HepG2 (cell line): ENCODE data around the gene GNB1. TPM values are rescaled to one million over a fixed set of nuclear protein-coding genes. Genes with fewer than 3 reads are reported as not detected.

Source experiments
- ATAC-seq: fragments of 200-7000 bp; cut with Tn5 transposase; 3 replicates; pipeline ENCODE4 v1.9.1; 2020; ENCODE audit warnings: mild to moderate bottlenecking, moderate library complexity
- BruUV-seq: library from RNA; stranded (reverse); fragments of 400-500 nt; replicated peaks from 2 replicates; lab custom pipeline; 2021; lab: Mats Ljungman, UMichigan
- CTCF ChIA-PET: fragments of 300-600 bp; formaldehyde crosslinking; extraction: SDS; loops from one replicate; lab custom pipeline; 2021; ENCODE audit warnings: low total read pairs, inconsistent platforms, low intra/inter-chr PET ratio; lab: Yijun Ruan, JAX
- POLR2A ChIA-PET: fragments of 350-600 bp; sonication (Branson Sonifier 250); formaldehyde crosslinking; loops from one replicate; lab custom pipeline; 2020; ENCODE audit warnings: antibody characterized with exemption, inconsistent platforms; lab: Yijun Ruan, JAX
- DNase-seq: peaks from one replicate; pipeline ENCODE4 v3.0.0-alpha.2; 2015; ENCODE audit warnings: low spot score
- FAIRE-seq: peaks from 3 replicates; lab custom pipeline; 2011; peaks lifted over from hg19 to GRCh38; lab: Jason Lieb, UNC
- H2AFZ ChIP-seq: one replicate; pipeline ENCODE4 v1.6.1; 2011; ENCODE audit warnings: low read length, inconsistent platforms
- H3K27ac ChIP-seq: fragments of 300-600 bp; 3 replicates; pipeline ENCODE4 v1.8.0; 2011; ENCODE audit warnings: mixed run types, mild to moderate bottlenecking, mixed read lengths, low read length, inconsistent platforms; ENCODE audit not compliant: insufficient read depth; ENCODE audit errors: extremely low read length
- H3K27me3 ChIP-seq, 2 experiments: fragments of 200-600 bp in 1 of 2; 2 replicates in 1 of 2; 3 replicates in 1 of 2; pipeline versions ENCODE4 v1.6.0 to v1.8.0; 2011; ENCODE audit warnings: low read length in 2 of 2, mild to moderate bottlenecking in 2 of 2, moderate library complexity in 2 of 2, inconsistent platforms in 1 of 2; ENCODE audit not compliant: insufficient read depth in 2 of 2, control insufficient read depth in 1 of 2
- H3K36me3 ChIP-seq, 2 experiments: fragments of 200-600 bp in 1 of 2; replicated peaks in 1 of 2; 2 replicates in 1 of 2; 3 replicates in 1 of 2; pipeline versions ENCODE4 v1.5.1 to v1.8.0; 2011; ENCODE audit warnings: low read length in 2 of 2, inconsistent platforms in 1 of 2; ENCODE audit not compliant: insufficient read depth in 2 of 2, control insufficient read depth in 1 of 2
- H3K4me1 ChIP-seq: 2 replicates; pipeline ENCODE4 v1.5.1; 2012; ENCODE audit warnings: low read length, inconsistent platforms; ENCODE audit not compliant: insufficient read depth
- H3K4me2 ChIP-seq: 2 replicates; pipeline ENCODE4 v1.6.0; 2011; ENCODE audit warnings: low read depth, low read length, inconsistent platforms
- H3K4me3 ChIP-seq, 3 experiments: fragments of 200-600 bp in 1 of 3; sonication (generic), shearing (Covaris generic) in 1 of 3; replicated peaks in 1 of 3; 2 replicates each; pipeline ENCODE4 v1.5.1; 2011 to 2016; ENCODE audit warnings: low read length in 3 of 3, inconsistent platforms in 2 of 3, low read depth in 2 of 3, mild to moderate bottlenecking in 2 of 3, control low read depth in 1 of 3, mixed read lengths in 1 of 3; ENCODE audit not compliant: insufficient read depth in 1 of 3
- H3K79me2 ChIP-seq: one replicate; pipeline ENCODE4 v1.6.1; 2011; ENCODE audit warnings: low read length, inconsistent platforms; ENCODE audit not compliant: insufficient read depth
- H3K9ac ChIP-seq: 2 replicates; pipeline ENCODE4 v1.6.0; 2011; ENCODE audit warnings: mild to moderate bottlenecking, low read depth, low read length, inconsistent platforms; ENCODE audit not compliant: insufficient read depth
- H3K9me3 ChIP-seq: 2 replicates; pipeline ENCODE4 v1.5.1; 2012; ENCODE audit warnings: mild to moderate bottlenecking, low read length
- H4K20me1 ChIP-seq: 2 replicates; pipeline ENCODE4 v1.6.0; 2011; ENCODE audit warnings: inconsistent platforms, mild to moderate bottlenecking, low read length, moderate library complexity; ENCODE audit not compliant: insufficient read depth
- CREB1 ChIP-seq, 2 experiments: fragments of 450-650 bp in 1 of 2; IDR thresholded peaks; 2 replicates each; pipeline ENCODE4 v1.6.1; 2016 to 2017; ENCODE audit warnings: control low read depth in 1 of 2, mild to moderate bottlenecking in 1 of 2, missing compliant biosample characterization in 1 of 2, missing genetic modification characterization in 1 of 2
- CREM ChIP-seq, 2 experiments: sonication (generic) in 1 of 2; formaldehyde crosslinking in 1 of 2; IDR thresholded peaks; 2 replicates each; pipeline versions ENCODE4 v1.4.0 to v1.6.1; 2016 to 2020; ENCODE audit warnings: antibody characterized with exemption in 1 of 2, mild to moderate bottlenecking in 1 of 2, missing genetic modification reagents in 1 of 2
- CTCF ChIP-seq: sonication (generic); formaldehyde crosslinking; IDR thresholded peaks from 2 replicates; pipeline ENCODE4 v1.5.0; 2020; ENCODE audit warnings: mild to moderate bottlenecking, missing genetic modification reagents, moderate library complexity
- STAG1 ChIP-seq: sonication (generic); formaldehyde crosslinking; IDR thresholded peaks from 2 replicates; pipeline ENCODE4 v1.4.0; 2020; ENCODE audit warnings: missing genetic modification reagents
- WGBS: methylation state at CpG from one replicate; pipeline ENCODE4 v1.1.6; 2017; ENCODE audit warnings: low lambda C conversion rate; 5-methylcytosine and 5-hydroxymethylcytosine counted together
- in situ Hi-C: cut with HindIII; loops from 2 replicates; pipeline ENCODE4 v1.10.0; 2017; ENCODE audit warnings: low pct_unique_long_range_greater_than_20kb; ENCODE audit not compliant: extremely low pct_ligation_motif_present
- intact Hi-C: fragments of 100-400 bp; cut with micrococcal nuclease; formaldehyde crosslinking; loops from one replicate; pipeline ENCODE4 v1.10.0; 2022; ENCODE audit not compliant: unreplicated experiment
- polyA plus RNA-seq, 8 experiments: library from polyadenylated mRNA; depleted of rRNA in 3 of 8; stranded (reverse) in 7 of 8; unstranded in 1 of 8; fragments of >200 nt; fragmentation: Illumina TruSeq in 4 of 8; extraction: Trizol in 4 of 8; gene quantifications; 2 replicates each; pipeline versions ENCODE4 v1.2.1 to v1.2.3, GENCODE V29; 2011 to 2016; ENCODE audit warnings: low read depth in 4 of 8, missing spikeins in 1 of 8, mixed read lengths in 1 of 8; ENCODE audit not compliant: insufficient read depth in 1 of 8
- total RNA-seq, 5 experiments: library from RNA; depleted of rRNA; stranded (reverse); fragments of >200 nt; fragmentation: Illumina TruSeq; extraction: Trizol; gene quantifications; 2 replicates each; pipeline ENCODE4 v1.2.3, GENCODE V29; 2016; ENCODE audit warnings: low read depth in 1 of 5
- TF ChIP-seq, protein P1 (sequence below): sonication (generic); formaldehyde crosslinking; IDR thresholded peaks from 2 replicates; pipeline ENCODE4 v1.4.0; 2020; ENCODE audit warnings: missing genetic modification reagents

The GNB1 gene
- total and polyA plus RNA-seq, 2 of the 13 experiments (the other 11 are each of a cell fraction or from before 2014, with no cell fraction given), result 66.2 to 327 TPM

GRCh38 chr1:1775327-1776226, 115.3 kb downstream of the GNB1 start:
- in situ Hi-C loops, result no loop called here
- Histone ChIP-seq H3K27ac (no peak overlapping the region), H3K9me3 (peaks cover 11% of the 10 kb centered on the region), H3K4me1 (peaks cover 46% of the 10 kb centered on the region), H3K27me3 (no peaks in the 10 kb centered on the region), H3K4me2 (peak overlapping the region; percentile 54), H3K79me2 (peaks cover 63% of the 10 kb centered on the region), H3K9ac (peak overlapping the region; percentile 17; the same call in 1 of the 2 replicates), H4K20me1 (peaks cover 7% of the 10 kb centered on the region), H2AFZ (no peak overlapping the region), H3K4me3 (0 out of 6 replicates have a peak overlapping the region, but pooled peaks of 1 of the 3 experiments have one; percentile 23), H3K36me3 (peaks cover 0 to 16% of the 10 kb centered on the region in 2 experiments; a peak in 4 of 5 replicates)
- POLR2A ChIA-PET, result interaction anchor here (0.7 kb wide), 1 partner anchor 9 kb away, joined by 4 read pairs; no protein-coding TSS in a partner anchor
- FAIRE-seq (no peak), ATAC-seq (no peak), DNase-seq (no peak)
- BruUV-seq, result no TSS peak
- intact Hi-C loops, result loop anchor here (5.0 kb wide), 1 partner anchor 132 kb away; no protein-coding TSS in a partner anchor
- CTCF ChIA-PET, result no interaction called here
- peak; percentile 34 for TF ChIP-seq CTCF (CRISPR knock-in tag)
- TF ChIP-seq CREB1 (IDR thresholded peaks at IDR 0.05), result no peak
- TF ChIP-seq CREB1 (CRISPR knock-in tag; IDR thresholded peaks at IDR 0.05), result 0 out of 2 replicates have a peak, but pooled peaks have one; percentile 15
- TF ChIP-seq STAG1, result peak; percentile 9; the same call in 1 of the 2 replicates
- no peak for TF ChIP-seq CREM (IDR thresholded peaks at IDR 0.05)
- TF ChIP-seq CREM (CRISPR knock-in tag; IDR thresholded peaks at IDR 0.05), result no peak
- TF ChIP-seq, protein P1, sequence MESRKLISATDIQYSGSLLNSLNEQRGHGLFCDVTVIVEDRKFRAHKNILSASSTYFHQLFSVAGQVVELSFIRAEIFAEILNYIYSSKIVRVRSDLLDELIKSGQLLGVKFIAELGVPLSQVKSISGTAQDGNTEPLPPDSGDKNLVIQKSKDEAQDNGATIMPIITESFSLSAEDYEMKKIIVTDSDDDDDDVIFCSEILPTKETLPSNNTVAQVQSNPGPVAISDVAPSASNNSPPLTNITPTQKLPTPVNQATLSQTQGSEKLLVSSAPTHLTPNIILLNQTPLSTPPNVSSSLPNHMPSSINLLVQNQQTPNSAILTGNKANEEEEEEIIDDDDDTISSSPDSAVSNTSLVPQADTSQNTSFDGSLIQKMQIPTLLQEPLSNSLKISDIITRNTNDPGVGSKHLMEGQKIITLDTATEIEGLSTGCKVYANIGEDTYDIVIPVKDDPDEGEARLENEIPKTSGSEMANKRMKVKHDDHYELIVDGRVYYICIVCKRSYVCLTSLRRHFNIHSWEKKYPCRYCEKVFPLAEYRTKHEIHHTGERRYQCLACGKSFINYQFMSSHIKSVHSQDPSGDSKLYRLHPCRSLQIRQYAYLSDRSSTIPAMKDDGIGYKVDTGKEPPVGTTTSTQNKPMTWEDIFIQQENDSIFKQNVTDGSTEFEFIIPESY (CRISPR knock-in tag), result 0 out of 2 replicates have a peak, but pooled peaks have one; percentile 11
- 66% methylated on average over 11 of the region's 11 CpGs for WGBS
